NCI-H2171 treated with DMSO at 0.1 percent for 48 hours (cell line): Measurements from ENCODE around the gene PAIP1.
"Not testable (repeated sequence)": the region's sequence is repeated elsewhere in the genome, so short reads cannot be mapped to it uniquely, and the experiment has no call there.

ENCODE experiments used
- DNase-seq: peaks from one replicate; lab custom pipeline; 2025; lab: John Stamatoyannopoulos, UW

PAIP1 gene

DNA sequence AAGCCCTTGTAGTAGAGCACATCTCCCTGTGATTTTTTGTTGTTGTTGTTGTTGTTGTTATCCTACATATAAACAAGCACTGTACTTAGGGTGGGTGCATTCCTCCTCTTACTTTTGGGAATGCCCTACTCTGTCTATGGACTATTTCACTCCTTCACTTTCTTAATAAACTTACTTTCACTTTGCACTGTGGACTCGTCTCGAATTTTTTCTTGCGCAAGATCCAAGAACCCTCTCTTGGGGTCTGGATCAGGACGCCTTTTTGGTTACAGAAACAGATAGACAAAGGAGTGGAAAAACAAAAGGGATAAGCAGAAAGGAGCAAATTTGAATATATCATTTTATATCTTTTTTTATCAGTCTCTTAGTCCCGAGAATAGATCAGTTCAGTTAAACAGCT lies 14.4 kb upstream of the PAIP1 start:
- DNase-seq: no peak

GRCh38 chr5:43570450-43571158 lies 13.7 kb upstream of the PAIP1 start:
- no peak for DNase-seq

DNA sequence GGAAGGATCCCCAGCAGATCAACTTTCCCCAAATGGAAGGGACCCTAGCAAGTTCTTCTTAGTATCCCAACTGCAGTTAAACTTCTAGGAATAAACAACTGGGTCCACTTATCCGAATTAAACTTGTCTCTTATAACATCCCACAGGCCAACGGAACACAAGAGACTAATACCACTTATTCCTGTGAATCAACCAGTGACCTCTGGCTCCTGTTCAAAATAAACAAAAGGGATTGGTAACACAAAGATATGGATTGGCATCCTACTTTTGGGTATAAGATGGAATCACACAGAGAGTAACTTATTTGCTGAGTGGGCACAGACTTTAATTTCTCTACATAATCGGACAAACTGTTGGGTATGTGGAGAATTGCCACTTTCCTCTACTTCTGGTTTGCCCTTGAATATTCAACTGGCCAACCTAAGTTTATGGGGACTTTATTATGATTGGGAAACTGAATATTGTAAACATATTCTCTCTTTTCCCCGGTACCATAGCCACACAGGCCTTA lies 12.4 kb upstream of the PAIP1 start:
- no peak for DNase-seq

- DNase-seq: no peak
These were observed 11.1 kb upstream of the PAIP1 start for GRCh38 chr5:43567967-43568366.

GRCh38 chr5:43565043-43565442 lies 8.2 kb upstream of the PAIP1 start:
- DNase-seq: no peak

- no peak for DNase-seq
These were observed 7.5 kb upstream of the PAIP1 start for GRCh38 chr5:43564289-43564850.

GRCh38 chr5:43563321-43563720 lies 6.4 kb upstream of the PAIP1 start:
- no peak for DNase-seq

DNA sequence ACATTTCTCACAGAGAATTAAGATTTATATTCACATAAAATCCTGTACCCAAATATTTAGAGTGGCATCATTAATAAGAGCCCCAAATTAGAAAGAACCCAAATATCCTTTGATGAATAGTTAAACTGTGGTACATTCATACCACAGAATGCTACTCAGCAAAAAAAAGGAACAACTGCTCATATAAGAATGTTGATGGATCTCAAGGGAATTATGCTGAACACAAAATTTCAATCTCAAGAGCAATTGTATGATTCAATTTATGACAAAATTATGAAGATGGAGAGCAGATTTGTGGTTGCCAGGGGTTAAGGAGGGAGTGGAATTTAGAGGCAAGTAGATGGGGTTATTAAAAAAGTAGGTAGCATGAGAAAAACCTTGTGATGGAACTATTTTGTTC lies 4.5 kb upstream of the PAIP1 start:
- no peak for DNase-seq

DNA sequence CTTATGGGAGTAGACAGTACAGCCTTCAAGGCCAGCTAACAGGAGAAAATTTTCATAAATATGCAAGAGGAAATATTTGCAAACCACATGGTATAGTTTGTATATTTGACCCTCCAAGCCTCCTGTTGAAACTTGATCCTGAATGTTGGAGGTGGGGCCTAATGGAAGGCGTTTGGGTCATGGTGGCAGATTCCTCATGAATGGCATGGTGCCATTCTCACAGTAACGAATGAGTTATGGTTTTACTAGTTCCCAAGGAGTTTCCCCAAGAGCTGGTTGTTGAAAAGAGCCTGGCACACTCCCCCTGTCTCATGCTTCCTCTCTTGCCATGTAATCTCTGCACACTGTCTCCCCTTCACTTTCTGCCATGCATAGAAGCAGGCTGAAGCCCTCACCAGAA lies 3.3 kb upstream of the PAIP1 start:
- DNase-seq: peak; percentile 31

DNA sequence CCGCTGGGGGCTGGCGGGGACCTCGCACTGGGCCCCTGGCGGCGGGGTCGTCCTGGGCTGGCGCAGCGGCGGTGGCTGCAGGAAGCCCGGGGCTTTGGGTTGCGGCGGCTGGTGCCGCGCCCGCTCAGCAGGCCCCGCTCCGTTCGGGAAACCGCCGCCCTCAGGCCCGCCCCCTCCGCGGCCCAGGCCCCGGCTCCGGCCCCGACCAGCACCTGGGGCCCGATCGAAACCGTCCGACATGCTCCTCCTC lies 345 bp downstream of the PAIP1 start:
- not testable (repeated sequence) for DNase-seq

GRCh38 chr5:43555895-43556606 lies 826 bp downstream of the PAIP1 start:
- DNase-seq: peak; percentile 74

GRCh38 chr5:43554497-43554896 lies 2.4 kb downstream of the PAIP1 start:
- DNase-seq: no peak

- no peak for DNase-seq
These were observed 3.5 kb downstream of the PAIP1 start for GRCh38 chr5:43553381-43553780.

GRCh38 chr5:43551731-43552130 lies 5.1 kb downstream of the PAIP1 start:
- no peak for DNase-seq

DNA sequence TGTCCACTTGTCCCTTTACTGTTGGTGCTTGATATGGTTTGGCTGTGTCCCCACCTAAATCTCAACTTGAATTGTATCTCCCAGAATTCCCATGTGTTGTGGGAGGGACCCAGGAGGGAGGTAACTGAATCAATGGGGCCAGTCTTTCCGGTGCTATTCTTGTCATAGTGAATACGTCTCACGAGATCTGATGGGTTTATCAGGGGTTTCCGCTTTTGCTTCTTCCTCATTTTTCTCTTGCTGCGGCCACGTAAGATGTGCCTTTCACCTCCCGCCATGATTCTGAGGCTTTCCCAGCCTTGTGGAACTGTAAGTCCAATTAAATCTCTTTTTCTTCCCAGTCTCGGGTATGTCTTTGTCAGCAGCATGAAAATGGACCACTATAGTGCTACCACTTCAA lies 7.6 kb downstream of the PAIP1 start:
- DNase-seq: not testable (repeated sequence)

- DNase-seq: no peak
These were observed 8.5 kb downstream of the PAIP1 start for GRCh38 chr5:43548358-43548757.

GRCh38 chr5:43547532-43547931 lies 9.3 kb downstream of the PAIP1 start:
- DNase-seq: no peak

DNA sequence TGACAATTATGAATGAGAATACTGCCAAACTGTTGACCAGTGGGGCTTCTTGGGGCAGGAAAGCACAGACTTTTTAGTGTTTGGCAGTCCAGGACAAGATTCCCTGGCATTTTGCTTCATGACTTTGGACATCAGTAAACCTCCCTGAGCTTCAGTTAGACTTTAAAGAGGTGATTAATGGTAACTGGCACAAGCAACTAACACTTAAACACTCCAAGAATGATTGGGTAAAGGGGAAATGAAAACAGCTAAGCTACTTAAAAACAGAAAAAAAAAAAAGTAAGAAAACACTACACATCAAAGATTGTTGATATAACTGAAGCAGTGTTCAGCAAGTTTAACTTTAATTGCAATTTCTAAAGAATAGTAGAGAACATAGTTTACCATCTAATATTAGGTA lies 13.4 kb downstream of the PAIP1 start:
- DNase-seq: no peak

DNA sequence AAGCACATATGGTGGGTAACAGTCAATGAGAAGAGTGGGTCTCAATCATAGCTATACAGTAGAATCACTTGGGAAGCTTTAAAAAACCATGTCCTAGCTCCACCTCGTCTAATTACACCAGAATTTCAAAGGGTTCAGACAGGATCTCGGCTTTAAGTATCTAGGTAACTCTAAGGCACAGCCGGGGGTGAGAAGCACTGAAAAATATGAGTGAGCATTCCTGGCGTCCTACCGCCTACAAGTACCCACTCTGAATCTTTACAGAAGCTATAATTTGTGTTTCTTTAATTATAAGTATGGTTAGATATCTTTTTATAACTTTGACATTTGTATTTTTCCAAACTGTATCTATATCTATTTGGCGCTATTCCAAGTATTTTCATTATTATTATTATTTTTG lies 16.1 kb downstream of the PAIP1 start:
- no peak for DNase-seq

DNA sequence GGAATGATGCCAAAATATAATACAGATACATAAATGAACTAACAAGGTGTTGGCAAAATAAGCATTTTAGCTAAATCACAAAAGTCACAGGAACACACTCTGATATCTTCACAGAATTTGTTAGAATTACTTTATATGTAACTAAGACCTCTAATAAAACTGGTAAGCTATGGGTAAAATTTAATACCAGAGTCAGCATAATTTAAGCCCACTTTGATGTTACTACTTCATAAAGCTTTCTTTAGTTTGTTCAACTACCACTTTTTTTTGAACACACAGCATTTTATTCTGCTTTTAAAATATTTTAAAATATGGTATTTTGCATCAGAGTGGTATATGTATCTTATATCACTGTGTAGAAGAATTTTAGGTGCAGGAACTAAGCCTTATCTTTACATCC lies 19.9 kb downstream of the PAIP1 start:
- no peak for DNase-seq

DNA sequence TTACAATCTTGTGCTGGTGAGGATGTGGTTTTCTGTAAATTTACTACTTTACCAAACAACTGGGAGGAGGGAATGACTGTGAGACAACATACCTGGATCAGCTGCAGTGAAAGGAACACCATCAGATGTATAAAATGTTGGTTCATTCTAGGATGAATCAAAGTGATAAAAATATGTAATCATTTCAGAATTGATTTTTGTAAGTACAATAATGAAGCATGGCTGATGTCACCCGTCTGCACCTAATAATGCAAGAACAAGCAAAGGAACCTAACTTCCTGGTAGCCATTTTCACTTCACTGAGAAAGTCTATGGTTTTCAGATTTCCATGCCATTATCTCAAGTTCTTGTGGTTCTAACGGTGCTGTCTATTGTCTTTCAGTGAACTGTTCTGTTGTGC lies 23.2 kb downstream of the PAIP1 start:
- DNase-seq: no peak

GRCh38 chr5:43530648-43531047 lies 26.2 kb downstream of the PAIP1 start:
- no peak for DNase-seq

DNA sequence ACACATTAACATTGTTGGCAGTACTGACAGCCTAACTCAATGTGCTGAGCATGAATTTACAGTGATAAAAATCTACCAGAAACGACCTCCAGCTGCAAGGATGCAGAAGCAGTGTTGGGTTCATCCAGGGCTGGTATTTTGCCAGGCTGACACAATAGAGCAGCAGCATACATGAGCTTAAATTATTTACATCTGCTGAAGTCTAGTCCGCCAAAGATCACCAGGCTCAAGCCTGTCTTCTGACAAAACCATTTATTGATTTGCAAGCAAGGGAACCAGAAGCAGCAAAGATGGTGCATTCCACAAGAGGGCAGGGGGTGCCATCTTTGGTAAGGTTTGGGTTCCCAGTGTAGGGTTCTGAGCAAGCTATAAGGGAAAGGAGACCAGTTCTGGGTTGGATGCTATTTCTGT lies 33.2 kb downstream of the PAIP1 start:
- DNase-seq: no peak

- DNase-seq: no peak
These were observed 36.3 kb downstream of the PAIP1 start for GRCh38 chr5:43520615-43521014.
